GM20000 (cell line): ENCODE measurements around the gene CST9.
"Not testable (repeated sequence)": the region's sequence is repeated elsewhere in the genome, so short reads cannot be mapped to it uniquely, and the experiment has no call there.

ENCODE experiments used
- DNase-seq: peaks from one replicate; pipeline ENCODE4 v3.0.0; 2012; ENCODE audit warnings: low spot score
- CTCF ChIP-seq: IDR thresholded peaks from 2 replicates; pipeline ENCODE4 v1.5.1; 2012; ENCODE audit warnings: mild to moderate bottlenecking, control low read depth; ENCODE audit errors: extremely low read depth, missing control alignments

CST9 gene

GRCh38 chr20:23625236-23625964 lies 19.7 kb upstream of the CST9 start:
- TF ChIP-seq CTCF, result no peak
- DNase-seq, result no peak

GRCh38 chr20:23624324-23624691 lies 18.6 kb upstream of the CST9 start:
- no peak for TF ChIP-seq CTCF

GRCh38 chr20:23623666-23624323 lies 18.1 kb upstream of the CST9 start:
- TF ChIP-seq CTCF, result no peak
- no peak for DNase-seq

More at GRCh38 chr20:23624324-23624691, 18.6 kb upstream of the CST9 start:
- DNase-seq, result no peak

GRCh38 chr20:23622839-23623343 lies 17.2 kb upstream of the CST9 start:
- no peak for DNase-seq
- TF ChIP-seq CTCF, result no peak

- not testable (repeated sequence) for DNase-seq
Measured at GRCh38 chr20:23622401-23622800, 16.7 kb upstream of the CST9 start.

GRCh38 chr20:23620670-23621386 lies 15.1 kb upstream of the CST9 start:
- DNase-seq, result not testable (repeated sequence)

- no peak for TF ChIP-seq CTCF
- no peak for DNase-seq
Measured at GRCh38 chr20:23614163-23614562, 8.4 kb upstream of the CST9 start.

- DNase-seq, result no peak
- no peak for TF ChIP-seq CTCF
Measured at GRCh38 chr20:23613676-23614075, 8.0 kb upstream of the CST9 start.
